ENCODE results near the gene WNT1. TPM values are rescaled to one million over a fixed set of nuclear protein-coding genes. Genes with fewer than 3 reads are reported as not detected.

The WNT1 gene
- total and polyA plus RNA-seq, 9 of the 15 experiments (the other 6 are each of a cell fraction or from before 2014, with no cell fraction given): not detected

- TF ChIP-seq, protein P1, sequence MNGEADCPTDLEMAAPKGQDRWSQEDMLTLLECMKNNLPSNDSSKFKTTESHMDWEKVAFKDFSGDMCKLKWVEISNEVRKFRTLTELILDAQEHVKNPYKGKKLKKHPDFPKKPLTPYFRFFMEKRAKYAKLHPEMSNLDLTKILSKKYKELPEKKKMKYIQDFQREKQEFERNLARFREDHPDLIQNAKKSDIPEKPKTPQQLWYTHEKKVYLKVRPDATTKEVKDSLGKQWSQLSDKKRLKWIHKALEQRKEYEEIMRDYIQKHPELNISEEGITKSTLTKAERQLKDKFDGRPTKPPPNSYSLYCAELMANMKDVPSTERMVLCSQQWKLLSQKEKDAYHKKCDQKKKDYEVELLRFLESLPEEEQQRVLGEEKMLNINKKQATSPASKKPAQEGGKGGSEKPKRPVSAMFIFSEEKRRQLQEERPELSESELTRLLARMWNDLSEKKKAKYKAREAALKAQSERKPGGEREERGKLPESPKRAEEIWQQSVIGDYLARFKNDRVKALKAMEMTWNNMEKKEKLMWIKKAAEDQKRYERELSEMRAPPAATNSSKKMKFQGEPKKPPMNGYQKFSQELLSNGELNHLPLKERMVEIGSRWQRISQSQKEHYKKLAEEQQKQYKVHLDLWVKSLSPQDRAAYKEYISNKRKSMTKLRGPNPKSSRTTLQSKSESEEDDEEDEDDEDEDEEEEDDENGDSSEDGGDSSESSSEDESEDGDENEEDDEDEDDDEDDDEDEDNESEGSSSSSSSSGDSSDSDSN (IDR thresholded peaks at IDR 0.05; ENCODE audit: borderline replicate concordance in 1 of 2, low read depth in 2 of 2, low read length in 2 of 2): no peak
- TF ChIP-seq BDP1 (IDR thresholded peaks at IDR 0.05; ENCODE audit: insufficient read depth, insufficient read length) (no peak), MAZ (CRISPR knock-in tag; conservative IDR thresholded peaks at IDR 0.05 in 1 of 2, IDR thresholded peaks at IDR 0.05 in 1 of 2) (peak; percentile 53 to 63; a peak in 2 of 4 replicates), C11orf30 (IDR thresholded peaks at IDR 0.05; ENCODE audit: low read depth) (no peak), MNT (conservative IDR thresholded peaks at IDR 0.05) (peak; percentile 60 to 64; a peak in 3 of 4 replicates), U2AF1 (optimal IDR thresholded peaks at IDR 0.05; ENCODE audit: low read depth, low read length) (no peak), NFRKB (IDR thresholded peaks at IDR 0.05; ENCODE audit: low read depth) (0 out of 2 replicates have a peak, but pooled peaks have one; percentile 51), JUNB (CRISPR knock-in tag; conservative IDR thresholded peaks at IDR 0.05) (0 out of 2 replicates have a peak, but pooled peaks have one; percentile 22), SRSF1 (IDR thresholded peaks at IDR 0.05; ENCODE audit: low read depth, low read length) (no peak), ZBTB34 (CRISPR knock-in tag; IDR thresholded peaks at IDR 0.05) (no peak), CBX3 (IDR thresholded peaks at IDR 0.05; ENCODE audit: borderline replicate concordance in 1 of 2, low read length in 2 of 2) (no peak), ZNF282 (CRISPR knock-in tag; IDR thresholded peaks at IDR 0.05) (no peak), IRF2 (CRISPR knock-in tag; IDR thresholded peaks at IDR 0.05) (no peak), ILF3 (IDR thresholded peaks at IDR 0.05; ENCODE audit: borderline replicate concordance) (no peak), CEBPB (tag; IDR thresholded peaks at IDR 0.05) (no peak), NCOA2 (IDR thresholded peaks at IDR 0.05; ENCODE audit: partially characterized antibody in 2 of 2) (no peak), FOXP1 (CRISPR knock-in tag; IDR thresholded peaks at IDR 0.05) (peak; percentile 65; the same call in 1 of the 2 replicates)
- TF ChIP-seq, protein P2, sequence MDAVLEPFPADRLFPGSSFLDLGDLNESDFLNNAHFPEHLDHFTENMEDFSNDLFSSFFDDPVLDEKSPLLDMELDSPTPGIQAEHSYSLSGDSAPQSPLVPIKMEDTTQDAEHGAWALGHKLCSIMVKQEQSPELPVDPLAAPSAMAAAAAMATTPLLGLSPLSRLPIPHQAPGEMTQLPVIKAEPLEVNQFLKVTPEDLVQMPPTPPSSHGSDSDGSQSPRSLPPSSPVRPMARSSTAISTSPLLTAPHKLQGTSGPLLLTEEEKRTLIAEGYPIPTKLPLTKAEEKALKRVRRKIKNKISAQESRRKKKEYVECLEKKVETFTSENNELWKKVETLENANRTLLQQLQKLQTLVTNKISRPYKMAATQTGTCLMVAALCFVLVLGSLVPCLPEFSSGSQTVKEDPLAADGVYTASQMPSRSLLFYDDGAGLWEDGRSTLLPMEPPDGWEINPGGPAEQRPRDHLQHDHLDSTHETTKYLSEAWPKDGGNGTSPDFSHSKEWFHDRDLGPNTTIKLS (IDR thresholded peaks at IDR 0.05; ENCODE audit: borderline replicate concordance, low read depth): no peak
- TF ChIP-seq, protein P3, sequence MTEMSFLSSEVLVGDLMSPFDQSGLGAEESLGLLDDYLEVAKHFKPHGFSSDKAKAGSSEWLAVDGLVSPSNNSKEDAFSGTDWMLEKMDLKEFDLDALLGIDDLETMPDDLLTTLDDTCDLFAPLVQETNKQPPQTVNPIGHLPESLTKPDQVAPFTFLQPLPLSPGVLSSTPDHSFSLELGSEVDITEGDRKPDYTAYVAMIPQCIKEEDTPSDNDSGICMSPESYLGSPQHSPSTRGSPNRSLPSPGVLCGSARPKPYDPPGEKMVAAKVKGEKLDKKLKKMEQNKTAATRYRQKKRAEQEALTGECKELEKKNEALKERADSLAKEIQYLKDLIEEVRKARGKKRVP (CRISPR knock-in tag; IDR thresholded peaks at IDR 0.05): peak; percentile 20; the same call in 1 of the 2 replicates
Measured at GRCh38 chr12:48956279-48957140, 21.6 kb upstream of the WNT1 start (continued).

Measured in K562 (cell line).